ENCODE measurements around the gene BYSL. TPM values are rescaled to one million over a fixed set of nuclear protein-coding genes. Genes with fewer than 3 reads are reported as not detected.

BYSL gene
- total and polyA plus RNA-seq, 4 donors, result 5.4 to 11.6 (median 8.6) TPM

- peaks cover 12 to 55% (median 42%) of the 10 kb centered on the region in 4 donors for H3K36me3 ChIP-seq (ENCODE audit: control insufficient read depth in 4 of 4, insufficient read depth in 3 of 4, low read depth in 1 of 4, low read length in 3 of 4)
- H3K4me1 ChIP-seq (ENCODE audit: control insufficient read depth in 4 of 4, insufficient read depth in 4 of 4, low read length in 3 of 4), result peaks cover 3 to 11% (median 6%) of the 10 kb centered on the region in 4 donors
- H3K27ac ChIP-seq (ENCODE audit: low read depth in 1 of 2, low read length in 2 of 2), result no peak overlapping the region
- no peak for DNase-seq (ENCODE audit: low spot score)
- 78% methylated on average over 7 of the region's 7 CpGs for WGBS
- no peak overlapping the region for H3K9ac ChIP-seq (ENCODE audit: low read depth in 1 of 2, low read length in 2 of 2)
- no peaks in the 10 kb centered on the region for H3K27me3 ChIP-seq (ENCODE audit: control insufficient read depth in 4 of 4, insufficient read depth in 4 of 4, low read length in 3 of 4)
- TF ChIP-seq EGR1 (IDR thresholded peaks at IDR 0.05; ENCODE audit: low read depth in 2 of 2) (no peak), RAD21 (IDR thresholded peaks at IDR 0.05) (no peak), TAF1 (conservative IDR thresholded peaks at IDR 0.05) (no peak), GABPA (IDR thresholded peaks at IDR 0.05 in 1 of 2, conservative IDR thresholded peaks at IDR 0.05 in 1 of 2) (no peak), HNF4A (conservative IDR thresholded peaks at IDR 0.05) (no peak)
- TF ChIP-seq, protein P1, sequence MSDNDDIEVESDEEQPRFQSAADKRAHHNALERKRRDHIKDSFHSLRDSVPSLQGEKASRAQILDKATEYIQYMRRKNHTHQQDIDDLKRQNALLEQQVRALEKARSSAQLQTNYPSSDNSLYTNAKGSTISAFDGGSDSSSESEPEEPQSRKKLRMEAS (IDR thresholded peaks at IDR 0.05), result no peak
- H3K9me3 ChIP-seq (ENCODE audit: control insufficient read depth in 4 of 4, low read length in 3 of 4), result no peaks in the 10 kb centered on the region
- H3K4me3 ChIP-seq (ENCODE audit: low read depth in 1 of 3, low read length in 3 of 3), result no peak overlapping the region
These were observed 13.2 kb downstream of the BYSL start for GRCh38 chr6:41934278-41935192.

DNA sequence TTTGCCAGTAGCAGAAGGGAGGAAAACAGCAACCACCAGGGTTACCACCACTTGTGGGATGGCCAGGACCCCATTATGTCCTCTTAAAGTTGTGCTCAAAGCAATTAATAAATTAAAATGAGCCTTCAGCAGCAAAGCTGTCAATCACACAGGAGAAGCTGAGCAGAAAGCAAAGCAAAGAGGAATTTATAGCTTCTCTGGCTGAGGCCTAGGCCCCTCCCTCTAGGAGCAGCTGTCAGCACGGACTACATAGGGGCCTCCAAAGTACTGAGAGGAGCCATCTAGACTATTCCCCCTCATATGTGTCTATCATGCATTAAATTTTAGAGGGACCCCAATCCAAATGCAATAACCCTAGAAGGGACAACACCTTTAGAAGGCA lies 13.9 kb downstream of the BYSL start:
- TF ChIP-seq HNF4A (conservative IDR thresholded peaks at IDR 0.05), result no peak
- no peak for TF ChIP-seq RAD21 (IDR thresholded peaks at IDR 0.05)
- TF ChIP-seq, protein P2, sequence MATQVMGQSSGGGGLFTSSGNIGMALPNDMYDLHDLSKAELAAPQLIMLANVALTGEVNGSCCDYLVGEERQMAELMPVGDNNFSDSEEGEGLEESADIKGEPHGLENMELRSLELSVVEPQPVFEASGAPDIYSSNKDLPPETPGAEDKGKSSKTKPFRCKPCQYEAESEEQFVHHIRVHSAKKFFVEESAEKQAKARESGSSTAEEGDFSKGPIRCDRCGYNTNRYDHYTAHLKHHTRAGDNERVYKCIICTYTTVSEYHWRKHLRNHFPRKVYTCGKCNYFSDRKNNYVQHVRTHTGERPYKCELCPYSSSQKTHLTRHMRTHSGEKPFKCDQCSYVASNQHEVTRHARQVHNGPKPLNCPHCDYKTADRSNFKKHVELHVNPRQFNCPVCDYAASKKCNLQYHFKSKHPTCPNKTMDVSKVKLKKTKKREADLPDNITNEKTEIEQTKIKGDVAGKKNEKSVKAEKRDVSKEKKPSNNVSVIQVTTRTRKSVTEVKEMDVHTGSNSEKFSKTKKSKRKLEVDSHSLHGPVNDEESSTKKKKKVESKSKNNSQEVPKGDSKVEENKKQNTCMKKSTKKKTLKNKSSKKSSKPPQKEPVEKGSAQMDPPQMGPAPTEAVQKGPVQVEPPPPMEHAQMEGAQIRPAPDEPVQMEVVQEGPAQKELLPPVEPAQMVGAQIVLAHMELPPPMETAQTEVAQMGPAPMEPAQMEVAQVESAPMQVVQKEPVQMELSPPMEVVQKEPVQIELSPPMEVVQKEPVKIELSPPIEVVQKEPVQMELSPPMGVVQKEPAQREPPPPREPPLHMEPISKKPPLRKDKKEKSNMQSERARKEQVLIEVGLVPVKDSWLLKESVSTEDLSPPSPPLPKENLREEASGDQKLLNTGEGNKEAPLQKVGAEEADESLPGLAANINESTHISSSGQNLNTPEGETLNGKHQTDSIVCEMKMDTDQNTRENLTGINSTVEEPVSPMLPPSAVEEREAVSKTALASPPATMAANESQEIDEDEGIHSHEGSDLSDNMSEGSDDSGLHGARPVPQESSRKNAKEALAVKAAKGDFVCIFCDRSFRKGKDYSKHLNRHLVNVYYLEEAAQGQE (IDR thresholded peaks at IDR 0.05), result no peak
- no peak for TF ChIP-seq JUND (IDR thresholded peaks at IDR 0.05)
- DNase-seq (ENCODE audit: low spot score), result no peak
- no peak overlapping the region for H3K4me3 ChIP-seq (ENCODE audit: low read depth in 1 of 3, low read length in 3 of 3)
- H3K9ac ChIP-seq (ENCODE audit: low read depth in 1 of 2, low read length in 2 of 2), result no peak overlapping the region
- H3K27me3 ChIP-seq (ENCODE audit: control insufficient read depth in 4 of 4, insufficient read depth in 4 of 4, low read length in 3 of 4), result no peaks in the 10 kb centered on the region
- no peak overlapping the region for H3K27ac ChIP-seq (ENCODE audit: low read depth in 1 of 2, low read length in 2 of 2)
- WGBS, result 76% methylated on average over 1 of the region's 1 CpG
- no peaks in the 10 kb centered on the region for H3K9me3 ChIP-seq (ENCODE audit: control insufficient read depth in 4 of 4, low read length in 3 of 4)
- H3K36me3 ChIP-seq (ENCODE audit: control insufficient read depth in 4 of 4, insufficient read depth in 3 of 4, low read depth in 1 of 4, low read length in 3 of 4), result peaks cover 10 to 49% (median 38%) of the 10 kb centered on the region in 4 donors
- H3K4me1 ChIP-seq (ENCODE audit: control insufficient read depth in 4 of 4, insufficient read depth in 4 of 4, low read length in 3 of 4), result peaks cover 3 to 16% (median 8%) of the 10 kb centered on the region in 4 donors

DNA sequence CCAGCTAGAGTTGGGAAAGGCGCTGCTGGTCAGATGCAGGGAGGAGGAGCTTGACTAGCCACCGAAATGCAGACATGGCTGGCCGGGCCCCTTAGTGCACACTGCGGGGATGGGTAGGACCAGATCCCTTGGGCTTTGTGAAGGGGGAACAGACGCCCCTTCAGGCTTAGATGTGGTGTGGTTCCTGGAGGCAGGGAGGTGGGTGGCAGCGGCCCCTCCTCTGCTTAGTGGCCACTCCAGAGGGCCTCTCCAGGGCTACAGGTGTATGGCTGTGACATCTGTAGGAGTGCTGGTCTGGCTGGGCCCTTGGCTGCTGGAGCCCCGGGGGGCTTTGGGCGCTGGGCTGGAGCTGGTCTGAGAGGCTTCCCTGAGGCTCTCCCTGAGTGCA lies 14.4 kb downstream of the BYSL start:
- DNase-seq (ENCODE audit: low spot score), result no peak
- Histone ChIP-seq H3K4me3 (ENCODE audit: low read depth in 1 of 3, low read length in 3 of 3) (no peak overlapping the region), H3K4me1 (ENCODE audit: control insufficient read depth in 4 of 4, insufficient read depth in 4 of 4, low read length in 3 of 4) (peaks cover 3 to 21% (median 11%) of the 10 kb centered on the region in 4 donors), H3K27ac (ENCODE audit: low read depth in 1 of 2, low read length in 2 of 2) (peak overlapping the region in 1 of 2 donors; percentile 33), H3K36me3 (ENCODE audit: control insufficient read depth in 4 of 4, insufficient read depth in 3 of 4, low read depth in 1 of 4, low read length in 3 of 4) (peaks cover 7 to 44% (median 33%) of the 10 kb centered on the region in 4 donors), H3K9ac (ENCODE audit: low read depth in 1 of 2, low read length in 2 of 2) (no peak overlapping the region), H3K9me3 (ENCODE audit: control insufficient read depth in 4 of 4, low read length in 3 of 4) (no peaks in the 10 kb centered on the region), H3K27me3 (ENCODE audit: control insufficient read depth in 4 of 4, insufficient read depth in 4 of 4, low read length in 3 of 4) (no peaks in the 10 kb centered on the region)
- TF ChIP-seq HNF4A (conservative IDR thresholded peaks at IDR 0.05) (no peak), FOXA1 (IDR thresholded peaks at IDR 0.05) (no peak), RXRA (IDR thresholded peaks at IDR 0.05) (no peak), YY1 (IDR thresholded peaks at IDR 0.05) (no peak), ZBTB33 (IDR thresholded peaks at IDR 0.05) (no peak), CTCF (IDR thresholded peaks at IDR 0.05; ENCODE audit: low read depth, low read length, missing input control) (no peak), RAD21 (IDR thresholded peaks at IDR 0.05) (no peak)
- TF ChIP-seq, protein P2 (IDR thresholded peaks at IDR 0.05), result no peak
- TF ChIP-seq, protein P1 (IDR thresholded peaks at IDR 0.05), result no peak
- 81% methylated on average over 8 of the region's 8 CpGs for WGBS

All from liver (tissue), 9 donors.